HG02973 (cell line): ENCODE measurements around the gene NSUN7.
"Not testable (repeated sequence)": the region's sequence is repeated elsewhere in the genome, so short reads cannot be mapped to it uniquely, and the experiment has no call there.

Experiments used
- ATAC-seq: cut with Tn5 transposase; IDR thresholded peaks from one replicate; pipeline ENCODE4 v1.9.1; 2021; ENCODE audit warnings: moderate library complexity; ENCODE audit not compliant: unreplicated experiment

The NSUN7 gene

DNA sequence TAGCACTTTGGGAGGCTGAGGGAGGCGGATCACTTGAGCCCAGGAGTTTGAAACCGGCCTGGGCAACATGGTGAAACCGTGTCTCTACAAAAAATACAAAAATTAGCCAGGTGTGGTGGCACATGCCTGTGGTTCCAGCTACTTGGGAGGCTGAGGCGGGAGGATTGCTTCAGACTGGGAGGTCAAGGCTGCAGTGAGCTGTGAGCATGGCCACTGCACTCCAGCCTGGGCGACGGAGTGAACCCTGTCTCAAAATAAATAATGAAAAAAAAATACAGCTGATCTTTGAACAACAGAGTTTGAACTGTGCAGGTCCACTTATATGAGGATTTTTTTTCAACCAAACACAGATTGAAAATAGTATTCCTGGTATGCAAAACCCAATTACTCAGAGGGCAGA is 67.4 kb downstream of the NSUN7 start:
- ATAC-seq, result not testable (repeated sequence)

DNA sequence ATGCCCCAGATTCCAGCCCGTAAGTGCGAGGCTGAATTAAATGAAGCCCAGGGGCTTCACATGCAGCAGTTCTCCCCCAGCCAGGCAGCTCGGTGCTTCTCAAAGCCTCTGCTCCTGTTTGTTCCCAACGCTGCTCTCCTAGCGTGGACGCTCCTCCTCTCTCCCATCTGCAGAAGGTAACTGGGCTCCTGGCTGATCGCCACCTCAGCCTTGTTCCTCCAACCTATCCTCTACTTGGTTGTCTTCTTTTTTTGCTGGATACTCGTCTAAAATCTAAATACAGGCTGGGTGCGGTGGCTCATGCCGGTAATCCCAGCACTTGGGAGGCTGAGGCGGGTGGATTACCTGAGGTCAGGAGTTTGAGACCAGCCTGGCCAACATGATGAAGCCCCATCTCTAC is 70.3 kb downstream of the NSUN7 start:
- no peak for ATAC-seq

- no peak for ATAC-seq
Observed at GRCh38 chr4:40822420-40823166, 72.8 kb downstream of the NSUN7 start.

DNA sequence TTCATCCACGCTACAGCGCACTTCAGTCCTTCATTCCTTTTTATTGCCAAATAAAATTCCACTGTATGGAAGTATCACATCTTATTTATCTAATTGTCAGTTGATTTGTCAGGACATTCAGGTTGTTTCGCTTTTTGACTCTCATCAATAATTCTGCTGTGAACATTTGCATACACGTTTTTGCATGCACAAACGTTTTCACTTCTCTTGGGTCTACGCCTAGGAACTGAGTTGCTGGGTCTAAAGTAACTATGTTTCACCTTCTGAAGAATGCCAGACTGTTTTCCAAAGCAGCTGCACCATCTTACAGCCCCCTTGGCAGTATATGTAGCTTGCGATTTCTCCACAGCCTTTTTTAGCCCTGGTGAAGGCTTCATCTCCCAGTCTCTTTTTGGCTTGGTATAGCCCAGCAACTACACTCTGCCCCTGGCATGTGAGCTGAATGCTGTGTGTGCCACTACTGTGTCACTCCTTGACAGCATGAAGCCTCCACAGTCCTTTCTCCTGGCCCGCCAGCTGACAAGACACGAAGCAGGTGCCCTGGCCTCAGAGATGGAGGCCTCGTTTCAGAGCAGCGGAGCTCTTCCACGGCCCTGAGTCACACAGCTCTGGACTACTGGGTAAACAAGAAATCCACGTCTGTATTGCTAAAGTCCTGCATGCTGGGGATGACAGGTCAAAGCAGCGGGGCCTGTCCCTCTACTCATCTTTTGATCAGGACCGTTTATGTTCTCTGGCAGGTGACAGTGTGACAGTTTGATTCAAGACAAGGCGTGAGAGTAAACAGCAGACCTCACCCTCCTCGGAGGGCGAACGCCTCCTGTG is 75.5 kb downstream of the NSUN7 start:
- no peak for ATAC-seq

GRCh38 chr4:40826821-40827220 is 77.1 kb downstream of the NSUN7 start:
- ATAC-seq, result no peak

- no peak for ATAC-seq
Observed at GRCh38 chr4:40827758-40828157, 78.0 kb downstream of the NSUN7 start.

DNA sequence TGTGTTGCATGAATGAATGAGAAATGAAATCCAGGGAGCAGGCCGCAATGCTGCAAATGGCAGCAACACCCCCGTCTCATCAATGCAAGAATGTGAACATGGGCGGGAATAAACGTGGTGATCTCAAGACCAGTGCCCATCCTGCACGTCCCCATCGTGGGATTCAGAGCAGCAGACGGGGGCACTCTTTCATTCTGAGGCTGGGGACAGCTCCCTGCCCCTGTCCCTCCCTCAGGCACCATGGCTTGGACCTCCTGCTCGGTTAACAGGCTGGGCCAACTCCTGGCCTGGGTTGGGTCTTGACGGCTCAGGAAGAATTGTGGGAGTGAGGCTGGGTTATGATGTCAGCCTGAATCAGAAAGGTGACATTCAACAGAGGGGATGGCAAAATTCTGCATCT is 78.9 kb downstream of the NSUN7 start:
- no peak for ATAC-seq

DNA sequence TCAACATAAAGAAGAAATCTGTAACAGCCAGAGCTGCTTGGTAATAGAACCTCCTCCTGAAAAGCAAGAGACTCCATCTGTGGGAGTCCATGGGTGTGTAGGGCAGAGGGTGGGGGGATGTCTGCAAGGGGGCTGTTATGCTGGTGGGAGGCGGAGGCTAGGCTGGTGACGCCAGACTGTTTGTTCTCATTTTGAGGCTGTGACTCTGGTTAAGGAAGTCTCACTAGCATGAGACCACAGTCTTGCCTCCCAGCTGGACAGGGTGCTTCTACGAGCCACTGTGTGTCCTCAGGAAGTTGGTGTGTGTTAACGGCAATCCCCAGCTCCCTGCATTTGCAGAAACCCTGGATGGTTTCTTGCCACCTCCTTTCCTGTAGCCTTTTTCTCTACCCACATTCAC is 79.8 kb downstream of the NSUN7 start:
- ATAC-seq, result no peak

DNA sequence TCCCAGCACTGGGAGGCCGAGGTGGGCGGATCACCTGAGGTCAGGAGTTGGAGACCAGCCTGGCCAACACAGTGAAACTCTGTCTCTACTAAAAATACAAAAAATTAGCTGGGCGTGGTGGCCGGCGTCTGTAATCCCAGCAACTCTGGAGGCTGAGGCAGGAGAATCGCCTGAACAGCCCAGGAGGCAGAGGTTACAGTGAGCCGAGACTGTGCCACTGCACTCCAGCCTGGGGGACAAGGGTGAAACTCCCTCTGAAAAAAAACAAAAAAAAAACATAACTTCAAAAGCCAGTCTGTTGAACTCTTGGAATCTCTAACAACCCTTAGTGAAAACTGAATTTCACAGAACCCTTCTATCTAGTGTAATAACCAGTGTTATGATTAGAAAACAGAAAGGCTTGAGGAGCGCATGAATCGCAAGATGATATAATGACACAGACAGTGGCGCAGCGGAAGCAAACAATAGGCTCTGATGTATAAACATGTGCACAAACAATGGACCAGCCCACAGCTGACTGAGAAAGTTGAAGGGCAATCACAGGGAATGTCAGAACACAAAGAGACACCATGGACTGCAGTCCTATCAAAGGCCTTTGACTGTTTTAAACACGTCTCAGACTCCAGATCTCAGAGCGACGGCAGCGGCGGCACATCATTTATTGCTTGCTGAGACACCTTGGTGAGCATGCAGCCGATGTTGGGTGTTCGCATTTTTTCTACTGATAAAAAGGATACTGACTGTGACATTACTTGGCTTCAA is 81.6 kb downstream of the NSUN7 start:
- ATAC-seq, result no peak

DNA sequence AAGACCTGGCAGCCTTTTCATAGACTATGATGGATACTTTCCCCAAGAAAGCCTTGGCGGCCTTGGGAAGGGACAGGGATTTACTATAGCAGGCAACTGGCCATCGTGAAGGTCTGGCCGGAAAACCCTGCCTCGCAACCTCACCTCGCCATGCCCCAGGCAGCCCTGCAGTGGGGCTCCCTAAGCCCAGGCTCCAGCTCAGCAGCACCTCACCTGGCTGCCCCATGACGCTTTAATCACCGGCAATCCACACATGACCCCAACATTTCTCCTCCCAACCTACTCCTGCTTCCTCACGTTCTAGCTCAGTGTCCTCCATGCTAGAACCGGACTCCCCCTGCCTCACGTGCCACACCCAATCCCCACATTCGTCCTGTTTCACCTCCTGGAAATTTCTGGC is 82.4 kb downstream of the NSUN7 start:
- ATAC-seq, result no peak

GRCh38 chr4:40833212-40833611 is 83.5 kb downstream of the NSUN7 start:
- ATAC-seq, result no peak

DNA sequence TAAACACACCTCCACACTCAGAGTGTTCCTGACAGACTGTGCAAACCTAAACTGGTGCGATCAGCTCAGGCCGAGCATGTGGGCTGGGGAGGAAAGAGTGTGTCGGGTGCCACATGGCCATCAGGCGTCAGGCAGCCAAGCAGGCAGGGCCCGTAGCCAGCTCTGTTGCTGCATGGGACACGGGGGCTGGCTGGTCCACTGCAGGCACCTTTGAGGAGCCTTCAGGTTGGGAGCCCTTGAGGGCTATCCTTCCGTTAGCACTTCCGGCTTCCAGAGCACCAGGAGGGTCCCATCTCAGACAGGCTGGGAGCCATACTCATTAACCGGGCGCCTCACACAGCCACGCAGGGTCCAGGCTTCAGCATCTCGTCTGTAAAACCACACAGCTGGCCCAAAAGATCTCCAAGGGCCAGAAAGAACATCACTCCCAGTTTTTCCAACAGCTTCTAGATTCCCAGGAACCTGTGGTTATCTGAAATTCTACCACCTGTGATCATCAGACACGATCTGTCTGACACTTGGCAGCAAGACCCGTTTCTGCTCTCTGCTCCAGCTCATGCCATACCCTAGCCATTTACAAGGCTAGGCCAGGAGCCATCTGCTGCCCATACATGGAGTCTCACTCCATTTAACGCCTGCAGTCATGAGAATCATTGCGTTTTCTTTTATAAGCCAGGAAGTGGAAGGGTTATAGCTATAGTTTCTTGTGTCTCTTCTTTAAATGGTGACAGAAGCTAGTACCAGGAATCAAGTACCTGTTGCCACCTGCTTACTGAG is 87.5 kb downstream of the NSUN7 start:
- ATAC-seq, result no peak

DNA sequence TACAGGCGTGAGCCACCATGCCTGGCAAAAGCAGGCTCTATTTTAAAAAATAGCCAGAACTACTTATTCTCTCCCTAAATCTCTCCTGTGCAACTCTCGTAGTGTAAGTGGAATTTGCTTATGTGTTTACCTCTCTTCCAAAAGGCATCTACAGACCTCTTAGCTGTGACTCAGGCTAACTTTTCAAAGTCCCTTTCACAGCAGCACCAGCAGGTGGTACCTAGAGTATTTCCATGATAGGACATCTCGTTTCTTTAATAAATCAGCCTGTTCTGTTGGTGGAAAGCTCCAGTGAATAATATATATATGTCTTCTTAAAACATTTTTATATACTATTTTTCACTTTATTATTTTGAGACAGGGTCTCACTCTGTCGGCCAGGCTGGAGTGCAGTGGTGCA is 89.0 kb downstream of the NSUN7 start:
- no peak for ATAC-seq

DNA sequence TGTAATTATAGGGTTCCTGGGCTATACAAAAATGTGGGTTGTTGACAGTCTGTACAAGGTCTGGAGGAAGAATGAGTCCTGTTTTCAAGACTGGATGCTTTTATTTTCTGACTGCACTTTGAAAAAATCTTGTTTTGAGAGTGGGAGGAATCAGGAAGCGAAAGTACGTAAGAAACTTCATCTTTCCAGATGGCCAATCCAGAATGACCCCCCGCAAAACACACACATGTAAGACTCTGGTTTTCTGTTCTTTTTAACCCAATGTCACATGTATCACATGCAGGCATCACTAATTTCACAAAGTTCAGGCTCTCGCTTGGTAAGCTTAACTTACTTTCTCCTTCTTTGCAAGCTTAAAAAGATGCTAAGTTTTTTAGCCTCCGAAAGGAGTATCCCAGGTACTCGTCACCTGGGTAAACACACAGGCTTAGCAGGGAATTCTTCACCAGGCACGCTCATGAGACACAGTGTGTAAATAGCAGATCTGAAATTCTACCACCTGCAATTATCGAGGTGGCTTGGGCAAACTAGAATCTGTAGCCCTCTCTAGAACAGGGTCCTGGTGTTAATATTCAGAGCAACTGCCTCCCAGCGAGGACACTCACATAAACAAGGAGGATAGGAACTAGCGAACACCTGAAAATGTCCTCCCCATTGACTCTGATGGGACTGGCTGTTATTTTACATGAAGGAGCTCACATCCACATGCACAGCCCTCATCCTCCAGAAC is 90.7 kb downstream of the NSUN7 start:
- peak; percentile 46 for ATAC-seq

DNA sequence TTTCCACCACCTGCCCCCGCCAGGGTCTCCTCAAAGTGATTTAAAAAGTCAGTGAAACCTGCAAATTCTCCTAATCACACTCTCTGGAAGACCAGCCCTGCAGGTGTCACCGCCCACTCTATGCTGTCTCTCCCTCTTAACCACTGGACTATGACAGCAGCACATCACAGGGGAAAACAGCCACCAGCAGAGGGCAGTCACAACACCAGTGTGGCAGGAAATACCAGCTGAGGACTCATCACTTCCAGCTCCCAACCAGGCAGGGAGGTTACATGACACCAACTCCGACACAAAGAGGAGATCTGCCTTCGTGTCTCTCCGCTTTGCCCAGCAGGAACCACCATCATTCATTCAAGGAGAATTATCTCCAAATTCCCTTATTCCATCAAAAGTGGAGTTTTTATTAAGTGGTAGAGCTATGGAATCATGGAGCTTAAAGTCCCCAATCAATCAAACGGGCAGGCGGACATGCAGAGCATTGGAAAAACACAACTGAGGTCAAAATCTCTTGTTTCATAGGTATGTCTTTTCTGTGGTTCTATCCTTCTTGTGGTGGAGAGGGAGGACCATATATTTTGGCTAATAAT is 91.3 kb downstream of the NSUN7 start:
- ATAC-seq, result no peak

- ATAC-seq, result no peak
Observed at GRCh38 chr4:40842318-40842717, 92.6 kb downstream of the NSUN7 start.

- ATAC-seq, result no peak
Observed at GRCh38 chr4:40842725-40843423, 93.1 kb downstream of the NSUN7 start.

DNA sequence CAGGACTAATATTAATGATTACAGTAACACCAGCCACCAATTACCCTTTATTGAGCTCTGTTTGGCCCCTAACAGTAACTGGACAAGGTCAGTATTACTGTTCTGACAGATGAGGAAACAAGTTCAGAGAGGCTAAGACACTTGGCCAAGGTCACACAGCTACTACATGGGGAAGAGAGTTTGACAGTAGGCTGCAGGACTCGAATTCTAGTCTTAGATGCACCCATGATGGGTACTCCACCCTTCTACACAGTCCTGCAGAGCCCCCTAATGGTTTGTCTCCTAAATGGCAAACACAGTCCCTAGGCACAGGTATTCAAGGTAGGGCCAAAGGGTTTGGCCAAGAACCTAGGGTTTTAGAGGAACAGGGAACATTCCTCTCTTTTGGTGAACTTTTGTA is 93.9 kb downstream of the NSUN7 start:
- ATAC-seq, result peak; percentile 54

- no peak for ATAC-seq
Observed at GRCh38 chr4:40844261-40844660, 94.5 kb downstream of the NSUN7 start.
